GM13977 (cell line): Measurements from ENCODE around the gene MRPL4.

Experiments used
- DNase-seq: peaks from one replicate; pipeline ENCODE4 v3.0.0; 2012; ENCODE audit warnings: low spot score
- CTCF ChIP-seq: IDR thresholded peaks from 2 replicates; pipeline ENCODE4 v1.5.1; 2012; ENCODE audit warnings: mild to moderate bottlenecking, control low read depth; ENCODE audit not compliant: insufficient read depth; ENCODE audit errors: extremely low read depth, missing control alignments
- in situ Hi-C: fragments of 300-500 bp; cut with MboI; formaldehyde crosslinking; loops from one replicate; pipeline ENCODE4 v1.12.0; 2022; ENCODE audit warnings: low sequenced_read_pairs, low pct_unique_long_range_greater_than_20kb, mixed read lengths, inconsistent platforms; ENCODE audit not compliant: unreplicated experiment

Gene MRPL4

DNA sequence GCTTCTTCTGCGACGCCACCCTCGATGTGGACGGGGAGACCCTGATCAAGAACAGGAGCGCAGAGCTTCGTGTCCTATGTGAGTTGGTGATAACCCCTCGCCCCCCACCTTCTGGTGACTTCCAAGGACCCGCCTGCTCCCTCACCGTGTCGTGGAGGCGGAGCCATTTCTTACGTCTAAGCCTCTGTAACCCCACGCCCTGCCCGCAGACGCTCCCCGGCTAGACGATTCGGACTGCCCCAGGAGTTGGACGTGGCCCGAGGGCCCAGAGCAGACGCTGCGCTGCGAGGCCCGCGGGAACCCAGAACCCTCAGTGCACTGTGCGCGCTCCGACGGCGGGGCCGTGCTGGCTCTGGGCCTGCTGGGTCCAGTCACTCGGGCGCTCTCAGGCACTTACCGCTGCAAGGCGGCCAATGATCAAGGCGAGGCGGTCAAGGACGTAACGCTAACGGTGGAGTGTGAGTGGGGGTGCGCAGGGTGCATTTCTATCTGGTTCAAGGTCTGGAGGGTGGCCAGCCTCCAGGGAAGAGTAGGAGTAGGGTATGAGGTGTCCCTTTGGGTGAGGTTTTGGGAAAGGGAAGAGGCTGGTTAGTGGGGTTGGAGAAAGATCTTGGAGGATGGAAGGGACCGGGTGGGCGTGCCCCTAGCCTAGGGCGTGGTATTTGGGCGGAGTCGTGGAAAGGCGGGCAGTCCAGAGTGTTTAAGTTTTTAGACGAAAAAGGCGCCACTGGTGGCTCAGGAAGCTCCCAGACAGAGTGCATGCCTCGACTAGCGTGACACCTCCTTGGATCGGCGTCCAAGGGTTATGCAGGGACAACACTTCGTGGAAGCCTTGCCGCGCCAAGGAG, 41.0 kb downstream of the MRPL4 start:
- DNase-seq = no peak
- TF ChIP-seq CTCF = no peak
- in situ Hi-C loops = no loop called here

GRCh38 chr19:10293637-10294367, 41.8 kb downstream of the MRPL4 start:
- no peak for DNase-seq
- TF ChIP-seq CTCF = no peak
- in situ Hi-C loops = no loop called here

- DNase-seq = no peak
- in situ Hi-C loops = no loop called here
Measured at GRCh38 chr19:10294368-10294697, 42.3 kb downstream of the MRPL4 start.

GRCh38 chr19:10295305-10295846, 43.4 kb downstream of the MRPL4 start:
- no peak for TF ChIP-seq CTCF
- DNase-seq = peak; percentile 87
- in situ Hi-C loops = no loop called here

More at GRCh38 chr19:10294368-10294697, 42.3 kb downstream of the MRPL4 start:
- no peak for TF ChIP-seq CTCF

GRCh38 chr19:10295847-10296591, 44.0 kb downstream of the MRPL4 start:
- in situ Hi-C loops = no loop called here
- TF ChIP-seq CTCF = no peak
- no peak for DNase-seq

DNA sequence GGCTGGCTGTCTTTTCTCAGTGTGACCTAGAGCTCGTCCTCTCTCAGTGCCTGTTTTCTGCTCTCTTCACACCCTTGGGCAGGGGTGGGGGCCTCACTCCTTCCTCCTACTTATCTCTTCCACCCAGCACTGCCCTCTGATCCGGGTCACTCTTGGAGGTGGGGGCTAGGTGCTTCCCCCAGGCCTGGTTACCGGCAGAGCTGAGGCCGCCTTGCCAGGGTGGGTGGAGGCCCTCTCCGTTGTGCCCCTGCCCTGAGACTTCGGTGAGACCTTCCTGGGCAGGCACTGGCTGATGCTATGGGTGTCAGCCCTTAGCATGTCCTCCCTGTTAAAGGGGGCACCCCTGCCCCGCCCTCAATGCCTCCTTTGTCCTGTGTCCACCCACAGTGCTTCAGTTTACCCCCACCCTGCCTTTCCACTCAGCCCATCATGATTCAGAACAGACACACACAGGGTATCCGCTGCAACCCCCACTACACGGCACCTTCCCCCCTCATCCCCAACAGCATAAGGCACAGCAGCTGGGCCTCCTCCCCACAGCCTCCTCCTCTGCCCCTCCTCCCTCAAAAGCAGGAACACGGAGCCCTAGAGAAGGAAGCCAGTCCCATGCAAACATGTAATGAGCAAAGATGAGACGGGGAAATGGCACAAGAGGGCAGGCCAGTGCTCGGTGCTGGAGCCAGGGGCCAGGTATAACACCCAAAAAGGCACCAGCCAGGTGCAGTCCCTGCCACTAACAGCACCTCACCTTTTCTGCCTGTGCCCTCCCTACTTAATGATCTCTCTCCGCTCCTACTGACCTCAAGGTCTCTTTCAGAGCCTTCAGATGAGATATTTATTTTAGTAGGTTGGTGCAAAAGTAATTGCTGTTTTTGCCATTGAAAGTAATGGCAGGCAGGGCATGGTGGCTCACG, 47.8 kb downstream of the MRPL4 start:
- in situ Hi-C loops = no loop called here
- no peak for TF ChIP-seq CTCF
- DNase-seq = no peak
